ENCODE data around the gene KIFC3. TPM values are rescaled to one million over a fixed set of nuclear protein-coding genes. Genes with fewer than 3 reads are reported as not detected.

Gene KIFC3
- total RNA-seq, 2 donors from 2014 or later = 40.6 to 59.5 TPM

DNA sequence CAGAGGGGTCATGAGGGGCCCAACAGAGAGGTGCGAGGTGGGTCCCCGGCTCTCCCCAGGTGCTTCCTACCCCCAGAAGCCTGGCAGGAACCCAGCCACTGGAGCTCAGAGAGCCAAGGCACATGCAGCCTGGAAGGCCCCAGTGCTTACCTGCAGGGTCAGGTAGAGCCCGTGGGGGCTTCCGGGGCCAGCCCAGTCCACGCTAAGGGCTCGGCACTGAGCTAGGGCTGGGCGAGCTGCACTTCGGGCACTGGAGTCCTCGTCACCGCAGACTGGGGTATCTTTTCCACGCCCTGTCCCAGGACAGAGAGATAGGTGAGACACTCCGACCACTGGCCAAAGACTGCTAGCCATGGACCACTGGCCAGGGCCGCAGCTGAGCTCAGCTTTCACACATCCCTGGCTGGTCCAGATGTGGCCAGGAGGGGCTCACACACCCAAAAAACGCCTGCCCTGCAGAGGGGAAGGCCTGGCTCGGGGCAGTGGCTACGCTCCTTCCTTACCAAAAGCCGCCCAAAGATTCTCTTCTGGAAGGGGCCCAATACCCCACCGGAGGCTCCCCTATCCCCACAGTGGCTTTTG, 7.4 kb downstream of the KIFC3 start:
- H3K4me3 ChIP-seq = no peak overlapping the region
- no peak for TF ChIP-seq CTCF (IDR thresholded peaks at IDR 0.05)
- H3K27me3 ChIP-seq = no peaks in the 10 kb centered on the region
- DNase-seq (ENCODE audit: low spot score) = no peak
- H3K36me3 ChIP-seq = peaks cover 42% of the 10 kb centered on the region
- no peaks in the 10 kb centered on the region for H3K9me3 ChIP-seq
- H3K27ac ChIP-seq = no peak overlapping the region
- H3K4me1 ChIP-seq = peaks cover 0 to 35% of the 10 kb centered on the region in 2 donors

DNA sequence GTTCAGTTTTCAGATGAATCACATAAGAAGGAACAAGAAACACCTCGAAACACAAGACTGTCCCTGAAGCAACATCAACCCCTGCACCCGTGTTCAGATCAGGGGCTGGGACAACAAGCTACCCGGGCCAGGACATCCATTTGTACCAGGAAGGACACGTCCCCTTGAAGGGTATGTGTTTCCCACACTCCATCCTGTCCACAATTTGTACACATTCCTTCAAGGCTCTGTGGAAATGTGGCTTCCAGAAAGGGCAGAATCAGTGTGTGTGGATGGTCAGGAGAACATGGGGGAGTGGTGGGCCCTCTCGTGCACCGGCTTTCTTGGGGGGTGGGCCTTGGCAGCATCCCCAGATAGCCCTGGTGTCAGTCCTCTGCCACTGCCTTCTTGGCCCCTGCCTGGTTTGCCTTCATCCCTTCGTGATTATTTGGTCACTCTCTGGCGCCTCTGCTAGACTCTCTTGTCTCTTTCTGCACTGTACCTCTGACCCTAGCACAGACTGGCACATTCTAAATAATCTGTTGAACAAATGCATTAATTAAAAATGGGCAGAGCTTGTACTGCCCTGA, 10.3 kb downstream of the KIFC3 start:
- DNase-seq (ENCODE audit: low spot score) = no peak
- TF ChIP-seq CTCF (IDR thresholded peaks at IDR 0.05) = no peak
- H3K9me3 ChIP-seq = no peaks in the 10 kb centered on the region
- H3K27ac ChIP-seq = peak overlapping the region; percentile 41 to 56
- H3K4me1 ChIP-seq = peaks cover 0 to 41% of the 10 kb centered on the region in 2 donors
- H3K4me3 ChIP-seq = no peak overlapping the region
- no peaks in the 10 kb centered on the region for H3K27me3 ChIP-seq
- peaks cover 33% of the 10 kb centered on the region for H3K36me3 ChIP-seq

GRCh38 chr16:57791195-57791892, 10.9 kb downstream of the KIFC3 start:
- peaks cover 29% of the 10 kb centered on the region for H3K36me3 ChIP-seq
- H3K4me1 ChIP-seq = peaks cover 0 to 48% of the 10 kb centered on the region in 2 donors
- H3K27ac ChIP-seq = peak overlapping the region; percentile 41 to 56
- no peaks in the 10 kb centered on the region for H3K9me3 ChIP-seq
- no peaks in the 10 kb centered on the region for H3K27me3 ChIP-seq
- H3K4me3 ChIP-seq = no peak overlapping the region
- no peak for TF ChIP-seq CTCF (IDR thresholded peaks at IDR 0.05)
- no peak for DNase-seq (ENCODE audit: low spot score)

- H3K4me1 ChIP-seq = peaks cover 0 to 47% of the 10 kb centered on the region in 2 donors
- TF ChIP-seq CTCF (IDR thresholded peaks at IDR 0.05) = no peak
- H3K27me3 ChIP-seq = no peaks in the 10 kb centered on the region
- DNase-seq (ENCODE audit: low spot score) = no peak
- H3K27ac ChIP-seq = peak overlapping the region in 1 of 2 donors; percentile 65
- no peaks in the 10 kb centered on the region for H3K9me3 ChIP-seq
- no peak overlapping the region for H3K4me3 ChIP-seq
- H3K36me3 ChIP-seq = peaks cover 32% of the 10 kb centered on the region
Observed at GRCh38 chr16:57788951-57789350, 13.3 kb downstream of the KIFC3 start.

- no peak for TF ChIP-seq CTCF (IDR thresholded peaks at IDR 0.05)
- Histone ChIP-seq H3K36me3 (peaks cover 28% of the 10 kb centered on the region), H3K9me3 (no peaks in the 10 kb centered on the region), H3K27me3 (no peaks in the 10 kb centered on the region), H3K4me3 (no peak overlapping the region), H3K4me1 (peaks cover 0 to 47% of the 10 kb centered on the region in 2 donors), H3K27ac (peak overlapping the region; percentile 49 to 65)
- no peak for DNase-seq (ENCODE audit: low spot score)
Observed at GRCh38 chr16:57788252-57788841, 13.9 kb downstream of the KIFC3 start.
